Measurements from ENCODE around the gene MAP2K3. TPM values are rescaled to one million over a fixed set of nuclear protein-coding genes. Genes with fewer than 3 reads are reported as not detected.
A peak's percentile ranks its signal among the peaks of the same experiment; 100 is the strongest.

Gene MAP2K3
- total and polyA plus RNA-seq, 2 donors (not counting 3 experiments of a cell fraction or from before 2014, with no cell fraction given): 15.3 to 36.3 TPM

GRCh38 chr17:21252289-21252795 is 32.2 kb upstream of the MAP2K3 start:
- TF ChIP-seq, protein P1, sequence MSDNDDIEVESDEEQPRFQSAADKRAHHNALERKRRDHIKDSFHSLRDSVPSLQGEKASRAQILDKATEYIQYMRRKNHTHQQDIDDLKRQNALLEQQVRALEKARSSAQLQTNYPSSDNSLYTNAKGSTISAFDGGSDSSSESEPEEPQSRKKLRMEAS (IDR thresholded peaks at IDR 0.05; ENCODE audit: insufficient read depth, insufficient read length): no peak
- no peak for TF ChIP-seq JUN (IDR thresholded peaks at IDR 0.05; ENCODE audit: borderline replicate concordance, insufficient read depth, insufficient read length, low read depth)
- no peak for TF ChIP-seq FOS (IDR thresholded peaks at IDR 0.05; ENCODE audit: borderline replicate concordance, insufficient read depth, low read length)
- TF ChIP-seq, protein P2, sequence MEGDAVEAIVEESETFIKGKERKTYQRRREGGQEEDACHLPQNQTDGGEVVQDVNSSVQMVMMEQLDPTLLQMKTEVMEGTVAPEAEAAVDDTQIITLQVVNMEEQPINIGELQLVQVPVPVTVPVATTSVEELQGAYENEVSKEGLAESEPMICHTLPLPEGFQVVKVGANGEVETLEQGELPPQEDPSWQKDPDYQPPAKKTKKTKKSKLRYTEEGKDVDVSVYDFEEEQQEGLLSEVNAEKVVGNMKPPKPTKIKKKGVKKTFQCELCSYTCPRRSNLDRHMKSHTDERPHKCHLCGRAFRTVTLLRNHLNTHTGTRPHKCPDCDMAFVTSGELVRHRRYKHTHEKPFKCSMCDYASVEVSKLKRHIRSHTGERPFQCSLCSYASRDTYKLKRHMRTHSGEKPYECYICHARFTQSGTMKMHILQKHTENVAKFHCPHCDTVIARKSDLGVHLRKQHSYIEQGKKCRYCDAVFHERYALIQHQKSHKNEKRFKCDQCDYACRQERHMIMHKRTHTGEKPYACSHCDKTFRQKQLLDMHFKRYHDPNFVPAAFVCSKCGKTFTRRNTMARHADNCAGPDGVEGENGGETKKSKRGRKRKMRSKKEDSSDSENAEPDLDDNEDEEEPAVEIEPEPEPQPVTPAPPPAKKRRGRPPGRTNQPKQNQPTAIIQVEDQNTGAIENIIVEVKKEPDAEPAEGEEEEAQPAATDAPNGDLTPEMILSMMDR (IDR thresholded peaks at IDR 0.05; ENCODE audit: extremely low read depth in 1 of 2, insufficient read depth in 1 of 2, low read depth in 1 of 2, low read length in 2 of 2): no peak
- TF ChIP-seq EZH2 (IDR thresholded peaks at IDR 0.05; ENCODE audit: borderline replicate concordance, low read depth, low read length, severe bottlenecking): no peak
- TF ChIP-seq POLR2A (IDR thresholded peaks at IDR 0.05; ENCODE audit: low read depth, low read length): no peak
- TF ChIP-seq POLR2AphosphoS5 (IDR thresholded peaks at IDR 0.05; ENCODE audit: insufficient read depth, low read depth, low read length): no peak
- H3K9me3 ChIP-seq (replicated peaks; ENCODE audit: control insufficient read depth, insufficient read depth, low read length): no peaks in the 10 kb centered on the region
- H3K27me3 ChIP-seq (ENCODE audit: control insufficient read depth in 2 of 2, insufficient read depth in 2 of 2, low read length in 2 of 2): no peaks in the 10 kb centered on the region
- H3K4me3 ChIP-seq (replicated peaks in 1 of 3; ENCODE audit: insufficient read depth in 1 of 3, low read depth in 1 of 3, low read length in 3 of 3): peak overlapping the region in 2 of 3 experiments; percentile 4 to 61
- H3K36me3 ChIP-seq (ENCODE audit: control insufficient read depth in 2 of 2, extremely low read depth in 1 of 2, insufficient read depth in 2 of 2, low read length in 2 of 2): no peaks in the 10 kb centered on the region
- no peak for FAIRE-seq
- H3K4me2 ChIP-seq (ENCODE audit: insufficient read depth, low read length): peak overlapping the region; percentile 10
- no peaks in the 10 kb centered on the region for H4K20me1 ChIP-seq (replicated peaks; ENCODE audit: control insufficient read depth, extremely low read depth, insufficient read depth, low read length)
- H3K4me1 ChIP-seq (ENCODE audit: control insufficient read depth, extremely low read depth, insufficient read depth, low read length): peaks cover 8% of the 10 kb centered on the region
- peak overlapping the region; percentile 10 for H2AFZ ChIP-seq (ENCODE audit: low read depth, low read length)
- CTCF ChIA-PET: interaction anchor here (1.5 to 2.1 kb wide), 2 partner anchors 124 to 133 kb away, joined by 3 to 11 read pairs; no protein-coding TSS in a partner anchor
- H3K79me2 ChIP-seq (ENCODE audit: control insufficient read depth, insufficient read depth, low read length): no peaks in the 10 kb centered on the region
- BruUV-seq (replicated peaks): no TSS peak
- intact Hi-C loops (cut with micrococcal nuclease): no loop called here
- H3K27ac ChIP-seq (ENCODE audit: insufficient read depth, low read depth, low read length): no peak overlapping the region
- no peak for DNase-seq (ENCODE audit: low read depth, low spot score)
- dilution Hi-C loops (cut with MboI; ENCODE audit: extremely low pct_ligation_motif_present, low sequenced_read_pairs): no loop called here
- no peak overlapping the region for H3K9ac ChIP-seq (replicated peaks; ENCODE audit: extremely low read depth, insufficient read depth, low read length)
- no peaks in the 10 kb centered on the region for H3K9me1 ChIP-seq (replicated peaks; ENCODE audit: control insufficient read depth, extremely low read depth, insufficient read depth, low read length)
- POLR2A ChIA-PET: interaction anchor here (0.6 kb wide), 1 partner anchor 12 kb away, joined by 7 read pairs; no protein-coding TSS in a partner anchor

Data from endothelial cell of umbilical vein (primary cell).